ENCODE data around the gene SETD7.
A peak's percentile ranks its signal among the peaks of the same experiment; 100 is the strongest.

Gene SETD7

DNA sequence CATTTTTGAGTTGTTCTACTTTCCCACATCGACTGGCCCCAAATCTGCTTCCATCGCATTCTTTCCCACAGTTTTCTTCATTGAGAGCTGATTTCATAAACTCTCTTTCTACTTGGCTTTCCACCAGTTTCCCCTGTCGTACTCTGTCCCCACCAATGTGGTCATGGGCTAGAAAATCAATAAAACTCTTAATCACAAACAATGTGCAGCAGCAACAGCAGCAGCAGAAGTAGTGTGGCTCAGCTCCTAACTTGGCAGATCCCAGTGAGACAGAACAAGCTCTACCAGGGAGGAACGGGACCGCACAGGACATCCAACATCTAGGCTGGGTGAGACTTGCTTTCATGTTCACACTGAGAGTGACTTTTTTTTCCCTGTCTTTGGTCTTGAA lies 3.1 kb upstream of the SETD7 start:
- H3K36me3 ChIP-seq (ENCODE audit: control insufficient read depth in 1 of 2, insufficient read depth in 2 of 2, low read length in 2 of 2), result no peaks in the 10 kb centered on the region
- no peak overlapping the region for H3K9ac ChIP-seq (ENCODE audit: low read depth in 1 of 2, low read length in 2 of 2)
- H3K9me3 ChIP-seq (ENCODE audit: control insufficient read depth in 1 of 2, low read length in 2 of 2), result no peaks in the 10 kb centered on the region
- no peaks in the 10 kb centered on the region for H3K27me3 ChIP-seq (ENCODE audit: control insufficient read depth in 1 of 2, insufficient read depth in 2 of 2, low read length in 2 of 2)
- H3K4me3 ChIP-seq (ENCODE audit: low read depth in 1 of 2, low read length in 2 of 2), result no peak overlapping the region
- peaks cover 17 to 21% of the 10 kb centered on the region in 2 donors for H3K4me1 ChIP-seq (ENCODE audit: control insufficient read depth in 1 of 2, insufficient read depth in 2 of 2, low read length in 2 of 2)
- no peak overlapping the region for H3K27ac ChIP-seq (ENCODE audit: low read depth, low read length)

DNA sequence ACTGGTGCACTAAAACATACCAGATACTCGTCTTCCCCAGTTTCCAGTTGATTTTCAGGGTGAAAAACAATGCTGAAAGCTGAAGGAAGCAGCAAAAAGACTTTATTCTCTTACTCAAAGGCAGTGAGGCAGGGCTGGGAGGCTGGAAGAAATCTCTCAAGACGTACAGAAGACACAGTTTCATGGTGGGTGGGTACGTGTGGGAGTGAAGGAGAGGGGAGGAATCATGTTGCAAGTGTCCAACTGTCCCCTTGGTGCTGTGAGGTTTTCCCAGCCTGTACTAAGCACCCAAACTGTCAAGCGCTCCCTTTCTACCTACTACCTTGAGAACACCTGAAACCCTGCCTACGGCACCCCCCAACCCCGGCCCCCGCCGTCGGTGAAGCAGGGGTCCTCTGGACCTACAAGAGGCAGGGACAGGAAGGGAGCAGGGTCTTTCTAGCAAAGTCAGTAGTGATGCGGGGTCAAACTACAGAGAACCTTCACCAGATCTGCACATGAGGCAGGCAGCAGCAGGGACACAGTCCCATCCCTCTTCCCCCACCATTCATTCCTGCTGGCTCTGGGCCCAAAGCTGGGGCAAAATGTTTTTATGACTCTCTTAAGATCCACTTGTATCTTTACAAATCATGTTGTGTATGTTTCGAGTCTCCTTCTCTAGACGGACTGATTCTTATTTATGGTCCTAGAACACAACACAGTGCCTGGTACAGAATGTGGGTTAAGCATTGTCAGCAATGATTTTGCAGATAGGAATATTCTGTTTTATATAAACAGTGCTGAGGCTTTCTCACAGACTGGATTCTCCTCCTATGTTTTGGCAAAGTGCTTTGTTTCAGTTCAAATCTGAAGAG lies 2.4 kb upstream of the SETD7 start:
- Histone ChIP-seq H3K9ac (ENCODE audit: low read depth in 1 of 2, low read length in 2 of 2) (no peak overlapping the region), H3K4me1 (ENCODE audit: control insufficient read depth in 1 of 2, insufficient read depth in 2 of 2, low read length in 2 of 2) (peaks cover 23 to 26% of the 10 kb centered on the region in 2 donors), H3K27me3 (ENCODE audit: control insufficient read depth in 1 of 2, insufficient read depth in 2 of 2, low read length in 2 of 2) (no peaks in the 10 kb centered on the region), H3K4me3 (ENCODE audit: low read depth in 1 of 2, low read length in 2 of 2) (no peak overlapping the region), H3K9me3 (ENCODE audit: control insufficient read depth in 1 of 2, low read length in 2 of 2) (no peaks in the 10 kb centered on the region), H3K36me3 (ENCODE audit: control insufficient read depth in 1 of 2, insufficient read depth in 2 of 2, low read length in 2 of 2) (no peaks in the 10 kb centered on the region), H3K27ac (ENCODE audit: low read depth, low read length) (no peak overlapping the region)

DNA sequence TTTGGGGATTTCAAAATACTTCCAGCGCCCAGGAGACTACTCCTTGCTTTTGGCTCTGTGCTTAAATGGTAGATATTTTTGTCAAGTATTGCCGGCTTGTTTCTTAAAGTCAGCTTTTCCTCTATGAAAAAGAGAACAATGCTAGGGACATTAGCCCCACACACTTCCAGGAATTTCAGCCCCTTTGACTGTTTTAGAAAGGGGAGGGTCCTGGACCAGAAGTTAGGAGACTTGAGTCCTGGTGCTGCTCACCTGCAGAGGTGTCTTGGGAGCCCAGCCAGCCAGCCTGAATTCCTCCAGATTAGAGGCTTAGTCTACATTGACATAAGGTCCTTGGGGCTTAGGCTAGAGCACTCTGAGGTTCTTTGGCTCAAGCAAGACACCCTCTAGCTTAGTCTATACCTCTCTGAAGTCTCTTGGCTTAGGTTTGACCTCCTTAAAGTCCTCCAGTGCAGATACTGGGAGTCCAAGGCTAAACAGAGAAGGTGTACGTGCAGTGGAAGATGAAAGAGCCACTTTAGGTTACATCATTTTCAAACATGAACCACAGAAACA lies 1.6 kb upstream of the SETD7 start:
- H3K27me3 ChIP-seq (ENCODE audit: control insufficient read depth in 1 of 2, insufficient read depth in 2 of 2, low read length in 2 of 2), result no peaks in the 10 kb centered on the region
- H3K4me3 ChIP-seq (ENCODE audit: low read depth in 1 of 2, low read length in 2 of 2), result peak overlapping the region; percentile 88 to 90
- peak overlapping the region; percentile 78 to 93 for H3K9ac ChIP-seq (ENCODE audit: low read depth in 1 of 2, low read length in 2 of 2)
- H3K27ac ChIP-seq (ENCODE audit: low read depth, low read length), result no peak overlapping the region
- no peaks in the 10 kb centered on the region for H3K36me3 ChIP-seq (ENCODE audit: control insufficient read depth in 1 of 2, insufficient read depth in 2 of 2, low read length in 2 of 2)
- no peaks in the 10 kb centered on the region for H3K9me3 ChIP-seq (ENCODE audit: control insufficient read depth in 1 of 2, low read length in 2 of 2)
- peaks cover 23 to 26% of the 10 kb centered on the region in 2 donors for H3K4me1 ChIP-seq (ENCODE audit: control insufficient read depth in 1 of 2, insufficient read depth in 2 of 2, low read length in 2 of 2)

DNA sequence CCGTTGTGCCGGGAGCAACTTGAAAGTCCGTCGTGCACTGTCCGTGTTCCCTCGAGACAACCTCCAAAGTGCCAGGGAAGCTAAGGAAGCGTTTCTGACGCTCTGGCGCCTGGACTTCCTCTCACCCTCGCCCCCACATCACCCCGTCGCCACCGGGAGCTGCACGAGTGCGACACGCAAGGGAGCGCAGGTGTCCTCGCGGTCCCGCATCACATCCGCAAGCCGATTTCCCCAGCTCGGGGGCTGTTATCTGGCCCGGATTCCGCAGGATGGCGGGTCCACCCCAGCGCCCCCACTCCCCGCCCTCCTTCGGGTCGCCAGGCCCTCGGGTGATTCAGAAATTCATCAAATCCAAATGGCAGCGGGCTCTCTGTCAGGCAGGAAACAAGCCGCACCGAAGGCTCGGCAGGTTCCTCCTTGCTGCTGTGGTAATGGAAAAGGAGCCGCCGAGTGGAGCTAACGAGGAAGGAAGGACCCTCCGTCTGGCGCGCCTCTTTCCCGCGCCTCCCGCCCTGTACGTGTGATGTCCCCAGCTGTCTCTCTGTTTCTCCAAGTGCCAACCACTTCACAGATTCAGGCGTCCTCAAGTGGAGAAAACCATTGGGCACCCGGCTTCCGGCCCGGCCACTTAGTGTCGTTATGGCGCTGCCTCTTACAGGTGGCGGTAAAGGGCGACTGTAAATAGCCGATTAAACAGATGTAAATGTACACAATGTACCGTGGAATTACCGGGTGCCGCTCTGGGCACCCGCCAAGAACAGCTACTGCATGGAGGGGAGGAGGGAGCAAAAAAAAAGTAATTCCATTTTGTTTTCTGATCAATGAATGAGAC lies 921 bp upstream of the SETD7 start:
- H3K4me1 ChIP-seq (ENCODE audit: control insufficient read depth in 1 of 2, insufficient read depth in 2 of 2, low read length in 2 of 2), result peaks cover 23 to 26% of the 10 kb centered on the region in 2 donors
- no peaks in the 10 kb centered on the region for H3K9me3 ChIP-seq (ENCODE audit: control insufficient read depth in 1 of 2, low read length in 2 of 2)
- peak overlapping the region; percentile 88 to 90 for H3K4me3 ChIP-seq (ENCODE audit: low read depth in 1 of 2, low read length in 2 of 2)
- H3K9ac ChIP-seq (ENCODE audit: low read depth in 1 of 2, low read length in 2 of 2), result peak overlapping the region; percentile 78 to 93
- no peaks in the 10 kb centered on the region for H3K27me3 ChIP-seq (ENCODE audit: control insufficient read depth in 1 of 2, insufficient read depth in 2 of 2, low read length in 2 of 2)
- no peaks in the 10 kb centered on the region for H3K36me3 ChIP-seq (ENCODE audit: control insufficient read depth in 1 of 2, insufficient read depth in 2 of 2, low read length in 2 of 2)
- peak overlapping the region; percentile 87 for H3K27ac ChIP-seq (ENCODE audit: low read depth, low read length)

DNA sequence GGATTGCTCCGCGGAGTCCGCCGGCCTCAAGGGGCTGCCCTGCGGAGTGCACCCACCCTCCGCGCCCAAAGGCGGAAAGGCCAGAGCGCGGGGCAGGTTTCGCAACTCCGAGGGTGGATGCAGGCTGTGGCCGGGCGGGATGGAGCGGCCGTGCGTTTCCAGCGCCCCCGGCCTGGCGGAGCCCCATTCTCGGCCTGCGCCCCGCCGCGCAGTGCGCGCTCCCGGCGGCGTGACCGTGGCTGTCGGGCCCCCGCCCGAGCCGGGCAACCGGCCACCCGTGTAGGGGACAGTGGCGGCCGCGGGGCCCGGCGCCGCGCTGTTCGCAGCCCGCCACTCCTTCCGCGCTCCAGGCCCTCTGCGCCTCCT lies 331 bp downstream of the SETD7 start:
- Histone ChIP-seq H3K4me3 (ENCODE audit: low read depth in 1 of 2, low read length in 2 of 2) (peak overlapping the region; percentile 88 to 90), H3K27me3 (ENCODE audit: control insufficient read depth in 1 of 2, insufficient read depth in 2 of 2, low read length in 2 of 2) (no peaks in the 10 kb centered on the region), H3K4me1 (ENCODE audit: control insufficient read depth in 1 of 2, insufficient read depth in 2 of 2, low read length in 2 of 2) (peaks cover 23 to 31% of the 10 kb centered on the region in 2 donors), H3K9me3 (ENCODE audit: control insufficient read depth in 1 of 2, low read length in 2 of 2) (no peaks in the 10 kb centered on the region), H3K27ac (ENCODE audit: low read depth, low read length) (peak overlapping the region; percentile 87), H3K36me3 (ENCODE audit: control insufficient read depth in 1 of 2, insufficient read depth in 2 of 2, low read length in 2 of 2) (no peaks in the 10 kb centered on the region), H3K9ac (ENCODE audit: low read depth in 1 of 2, low read length in 2 of 2) (peak overlapping the region; percentile 78 to 93)

DNA sequence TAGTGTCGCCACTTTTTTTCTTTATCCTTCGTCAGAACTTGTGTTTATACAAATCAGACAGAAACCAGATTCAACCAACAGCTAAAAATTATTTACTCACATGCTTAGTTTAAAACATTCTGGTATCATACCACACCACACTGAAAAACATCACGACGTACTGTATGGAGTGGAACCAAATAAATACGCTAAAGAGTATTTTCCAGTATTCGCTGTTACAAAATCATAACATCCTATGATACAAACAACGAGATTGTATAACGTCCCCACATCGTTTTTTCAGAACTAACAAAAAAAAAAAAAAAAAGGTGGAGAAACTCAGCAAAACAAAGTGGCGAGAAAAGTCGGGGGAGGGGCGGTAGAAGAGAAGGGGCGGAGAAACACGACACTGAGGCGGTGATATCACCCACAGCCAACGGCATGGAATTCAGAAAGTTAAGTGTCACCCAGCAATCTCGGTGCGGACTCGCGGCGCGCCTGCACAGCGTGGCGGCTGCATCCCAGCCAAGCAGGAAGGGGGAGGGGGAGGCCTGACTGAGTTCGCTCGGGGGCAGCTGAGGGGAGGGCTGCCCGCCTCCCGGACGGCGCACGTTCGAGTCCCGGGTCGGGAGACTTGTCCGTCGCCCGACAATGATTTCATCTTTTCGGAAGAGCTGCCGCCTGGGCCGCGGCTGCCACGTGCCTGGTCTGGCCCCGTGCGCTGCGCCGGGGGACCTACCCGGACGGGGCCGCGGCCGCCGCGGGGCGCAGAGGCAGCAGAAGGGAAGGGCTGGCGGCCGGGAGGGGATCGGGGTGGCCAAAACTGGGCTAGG lies 920 bp downstream of the SETD7 start:
- no peaks in the 10 kb centered on the region for H3K9me3 ChIP-seq (ENCODE audit: control insufficient read depth in 1 of 2, low read length in 2 of 2)
- peak overlapping the region; percentile 88 to 90 for H3K4me3 ChIP-seq (ENCODE audit: low read depth in 1 of 2, low read length in 2 of 2)
- H3K4me1 ChIP-seq (ENCODE audit: control insufficient read depth in 1 of 2, insufficient read depth in 2 of 2, low read length in 2 of 2), result peaks cover 23 to 31% of the 10 kb centered on the region in 2 donors
- no peaks in the 10 kb centered on the region for H3K36me3 ChIP-seq (ENCODE audit: control insufficient read depth in 1 of 2, insufficient read depth in 2 of 2, low read length in 2 of 2)
- no peaks in the 10 kb centered on the region for H3K27me3 ChIP-seq (ENCODE audit: control insufficient read depth in 1 of 2, insufficient read depth in 2 of 2, low read length in 2 of 2)
- peak overlapping the region; percentile 87 for H3K27ac ChIP-seq (ENCODE audit: low read depth, low read length)
- peak overlapping the region; percentile 78 to 93 for H3K9ac ChIP-seq (ENCODE audit: low read depth in 1 of 2, low read length in 2 of 2)

DNA sequence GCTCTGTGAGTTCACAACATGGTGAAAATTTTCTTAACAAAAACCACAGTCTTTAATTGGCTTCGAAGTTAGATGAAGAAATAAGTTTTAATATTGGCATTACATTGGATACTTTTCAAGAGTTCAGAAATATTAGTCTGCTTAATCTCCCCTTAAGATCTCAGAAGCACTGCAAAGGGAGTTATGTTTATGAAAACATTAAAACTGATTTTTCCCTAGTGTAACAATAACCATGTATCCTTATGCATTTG lies 1.5 kb downstream of the SETD7 start:
- H3K9me3 ChIP-seq (ENCODE audit: control insufficient read depth in 1 of 2, low read length in 2 of 2), result no peaks in the 10 kb centered on the region
- no peaks in the 10 kb centered on the region for H3K27me3 ChIP-seq (ENCODE audit: control insufficient read depth in 1 of 2, insufficient read depth in 2 of 2, low read length in 2 of 2)
- peak overlapping the region; percentile 88 to 90 for H3K4me3 ChIP-seq (ENCODE audit: low read depth in 1 of 2, low read length in 2 of 2)
- H3K27ac ChIP-seq (ENCODE audit: low read depth, low read length), result peak overlapping the region; percentile 48
- H3K9ac ChIP-seq (ENCODE audit: low read depth in 1 of 2, low read length in 2 of 2), result peak overlapping the region in 1 of 2 donors; percentile 78
- H3K36me3 ChIP-seq (ENCODE audit: control insufficient read depth in 1 of 2, insufficient read depth in 2 of 2, low read length in 2 of 2), result no peaks in the 10 kb centered on the region
- H3K4me1 ChIP-seq (ENCODE audit: control insufficient read depth in 1 of 2, insufficient read depth in 2 of 2, low read length in 2 of 2), result peaks cover 23 to 31% of the 10 kb centered on the region in 2 donors

DNA sequence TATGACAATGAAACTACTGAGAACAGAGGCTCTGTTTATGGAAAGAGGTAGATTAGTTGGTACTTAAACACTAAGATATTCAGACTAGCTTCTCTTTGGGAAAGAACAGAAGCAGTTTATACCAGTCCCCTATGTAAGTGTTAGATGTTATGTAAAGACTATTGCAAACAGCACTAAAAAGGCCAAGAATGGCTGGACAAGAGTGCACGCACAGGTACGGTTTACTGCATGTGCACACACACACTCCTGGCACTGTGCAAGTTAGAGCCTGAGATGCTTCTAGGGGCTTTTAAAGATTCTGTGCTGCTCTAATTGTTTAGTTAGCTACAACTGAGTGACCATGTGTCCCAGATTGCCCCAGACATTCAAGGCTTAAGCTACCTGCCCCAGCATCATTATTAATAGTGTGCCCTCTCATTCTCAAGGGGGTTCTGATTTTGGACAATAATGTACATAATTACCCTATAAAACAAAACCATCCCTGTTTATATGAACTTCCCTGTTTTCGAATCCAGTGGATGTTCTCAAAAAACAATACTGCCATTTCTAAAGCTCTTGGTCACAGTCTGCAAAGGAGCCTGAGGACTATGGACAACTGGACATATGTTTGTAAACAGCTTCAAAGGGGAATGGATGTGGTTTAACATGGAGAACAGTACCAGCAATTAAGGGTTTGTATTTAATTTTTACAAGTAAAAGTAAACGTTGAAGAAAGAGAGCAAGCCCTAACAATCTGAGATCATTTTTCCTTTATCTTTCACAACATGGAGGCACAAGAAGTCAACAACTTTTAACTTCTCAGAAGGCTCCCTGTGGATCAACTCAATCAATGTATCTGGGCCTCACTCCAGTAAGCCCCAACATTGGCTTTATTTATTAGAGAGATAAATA lies 2.0 kb downstream of the SETD7 start:
- Histone ChIP-seq H3K4me3 (ENCODE audit: low read depth in 1 of 2, low read length in 2 of 2) (peak overlapping the region; percentile 88 to 90), H3K36me3 (ENCODE audit: control insufficient read depth in 1 of 2, insufficient read depth in 2 of 2, low read length in 2 of 2) (no peaks in the 10 kb centered on the region), H3K27ac (ENCODE audit: low read depth, low read length) (no peak overlapping the region), H3K27me3 (ENCODE audit: control insufficient read depth in 1 of 2, insufficient read depth in 2 of 2, low read length in 2 of 2) (no peaks in the 10 kb centered on the region), H3K9me3 (ENCODE audit: control insufficient read depth in 1 of 2, low read length in 2 of 2) (no peaks in the 10 kb centered on the region), H3K9ac (ENCODE audit: low read depth in 1 of 2, low read length in 2 of 2) (peak overlapping the region in 1 of 2 donors; percentile 78), H3K4me1 (ENCODE audit: control insufficient read depth in 1 of 2, insufficient read depth in 2 of 2, low read length in 2 of 2) (peaks cover 23 to 31% of the 10 kb centered on the region in 2 donors)
